HFFc6 (cell line): Measurements from ENCODE around the gene APEH. TPM values are rescaled to one million over a fixed set of nuclear protein-coding genes. Genes with fewer than 3 reads are reported as not detected.
"Not testable (repeated sequence)": the region's sequence is repeated elsewhere in the genome, so short reads cannot be mapped to it uniquely, and the experiment has no call there.

ENCODE experiments used
- DNase-seq: peaks from one replicate; pipeline ENCODE4 v3.0.0-alpha.2; 2018
- H3K27ac Mint-ChIP-seq: 2 replicates; pipeline ENCODE4 v1.8.0; 2020; ENCODE audit warnings: mild to moderate bottlenecking, mixed read lengths
- H3K27me3 Mint-ChIP-seq: 2 replicates; pipeline ENCODE4 v1.8.0; 2021; ENCODE audit warnings: mild to moderate bottlenecking, moderate library complexity, mixed read lengths; ENCODE audit not compliant: insufficient read depth
- H3K36me3 Mint-ChIP-seq: 2 replicates; pipeline ENCODE4 v1.8.0; 2021; ENCODE audit warnings: low read depth, mixed read lengths
- H3K4me1 Mint-ChIP-seq: 2 replicates; pipeline ENCODE4 v1.8.0; 2020; ENCODE audit warnings: low read depth, mixed read lengths
- H3K4me3 Mint-ChIP-seq: 2 replicates; pipeline ENCODE4 v1.8.0; 2020; ENCODE audit warnings: mild to moderate bottlenecking, moderate library complexity, mixed read lengths
- H3K9me3 Mint-ChIP-seq: 2 replicates; pipeline ENCODE4 v1.8.0; 2020; ENCODE audit warnings: mild to moderate bottlenecking, mixed read lengths
- CTCF ChIP-seq: fragments of 200-600 bp; sonication (generic); IDR thresholded peaks from 2 replicates; pipeline ENCODE4 v1.5.0; 2021; ENCODE audit warnings: antibody characterized with exemption, mild to moderate bottlenecking
- total RNA-seq, 6 experiments: library from RNA; stranded (reverse); fragmentation: NEBNext Ultra II Directional; extraction: Animal tissue kit (Norgen Biotek cat#: 25700); gene quantifications; 2 replicates in 1 of 6; 3 replicates in 5 of 6; pipeline ENCODE4 v1.2.3, GENCODE V29; 2021

APEH gene
- total RNA-seq, 6 experiments from 2014 or later: 98.5 to 126 (median 112) TPM

GRCh38 chr3:49689046-49689907 is 15.1 kb downstream of the APEH start, which contains the start of the genes MST1 and RNF123:
Gene MST1, minus strand, starts transcription at chr3:49689474. Its CDS starts 783 bp downstream, at chr3:49688691.
Gene RNF123, plus strand, starts transcription at chr3:49689557. Its CDS starts 1,609 bp downstream, at chr3:49691166.
- Mint-ChIP-seq H3K9me3 (no peaks in the 10 kb centered on the region), H3K36me3 (peaks cover 5% of the 10 kb centered on the region; the same call in 1 of the 2 replicates), H3K27ac (peak within 1 kb of the TSS; percentile 93), H3K4me3 (peak within 1 kb of the TSS; percentile 95), H3K27me3 (no peaks in the 10 kb centered on the region; the same call in 1 of the 2 replicates), H3K4me1 (peaks cover 25% of the 10 kb centered on the region)
- peak; percentile 74 for DNase-seq
- peak; percentile 37 for TF ChIP-seq CTCF

DNA sequence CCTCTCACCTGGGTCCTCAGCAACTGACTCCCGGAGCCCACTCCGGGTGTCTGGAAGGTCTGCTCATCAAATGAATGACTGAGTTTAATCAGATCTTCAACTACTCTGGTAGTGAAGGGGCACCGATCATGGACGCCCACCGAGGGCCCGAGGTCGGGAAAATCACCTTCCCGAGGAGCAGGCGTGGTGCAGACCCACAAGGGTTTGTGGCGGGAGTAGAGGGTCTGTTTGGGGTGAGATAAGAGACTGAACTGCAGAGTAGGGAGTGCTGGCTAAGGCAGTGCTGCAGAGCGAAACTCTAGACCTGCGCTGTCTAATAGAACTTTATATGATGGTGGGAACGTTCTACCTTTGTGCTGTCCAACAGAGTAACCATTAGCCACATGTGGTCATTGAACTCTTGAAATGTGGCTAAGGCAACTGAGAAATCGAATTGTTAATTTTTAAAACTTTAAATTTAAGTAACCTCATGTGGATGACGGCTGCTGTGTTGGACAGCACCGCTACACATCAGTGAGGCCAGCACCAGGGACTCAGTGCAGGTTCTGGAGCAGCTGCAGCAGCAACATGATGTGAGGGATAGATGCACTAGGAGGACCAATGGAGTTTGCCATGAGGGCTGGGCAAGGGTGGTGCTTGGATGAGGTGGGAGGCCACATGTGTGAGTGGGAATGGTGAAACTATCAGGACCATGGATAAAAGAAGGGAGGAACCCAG is 15.9 kb downstream of the APEH start:
- H3K4me3 Mint-ChIP-seq: peak overlapping the region; percentile 95
- peaks cover 25% of the 10 kb centered on the region for H3K4me1 Mint-ChIP-seq
- H3K27me3 Mint-ChIP-seq, DNase-seq, H3K9me3 Mint-ChIP-seq, H3K36me3 Mint-ChIP-seq: not testable (repeated sequence)
- H3K27ac Mint-ChIP-seq: peak overlapping the region; percentile 93

DNA sequence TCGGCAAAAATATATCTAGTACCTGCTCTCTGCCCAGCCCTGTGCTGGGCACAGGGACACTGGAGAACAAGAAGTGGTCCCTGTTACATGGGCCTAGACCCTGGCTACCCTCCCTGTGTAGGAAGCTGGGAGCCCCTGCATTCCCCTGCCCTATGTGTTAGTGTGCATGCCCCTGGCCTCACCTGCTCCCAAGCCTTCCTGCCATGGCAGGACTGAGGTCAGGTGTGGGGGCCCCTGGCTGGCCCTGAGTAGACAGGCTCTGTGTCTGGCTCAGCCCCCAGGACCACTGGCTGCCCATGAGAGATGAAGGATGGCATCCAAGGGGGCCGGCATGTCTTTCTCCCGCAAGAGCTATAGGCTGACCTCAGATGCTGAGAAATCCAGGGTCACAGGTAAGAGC is 16.7 kb downstream of the APEH start:
- H3K4me1 Mint-ChIP-seq: peaks cover 25% of the 10 kb centered on the region
- not testable (repeated sequence) for DNase-seq, H3K36me3 Mint-ChIP-seq, H3K27ac Mint-ChIP-seq, H3K27me3 Mint-ChIP-seq, H3K9me3 Mint-ChIP-seq
- peak overlapping the region; percentile 95 for H3K4me3 Mint-ChIP-seq

DNA sequence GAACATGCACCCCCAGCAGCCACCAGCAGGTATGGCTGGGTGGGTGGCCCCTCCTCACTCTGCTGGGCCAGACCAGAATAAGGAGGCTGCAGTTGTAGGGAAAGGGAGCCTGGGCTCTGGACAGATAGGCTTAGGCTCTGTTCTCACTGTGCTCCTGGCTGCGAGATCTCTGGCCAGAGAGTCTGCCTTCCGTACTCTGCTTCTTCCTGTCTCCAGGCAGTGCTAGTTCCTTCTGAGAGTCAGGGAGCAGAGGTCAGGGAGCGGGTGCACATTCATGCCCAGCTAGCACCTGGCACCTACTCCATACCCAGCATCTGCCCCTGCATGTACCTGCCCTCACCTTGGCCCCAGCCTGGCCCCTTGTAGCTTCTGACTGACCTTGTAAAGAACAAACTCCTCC is 17.3 kb downstream of the APEH start:
- not testable (repeated sequence) for H3K4me3 Mint-ChIP-seq, H3K9me3 Mint-ChIP-seq, H3K27me3 Mint-ChIP-seq, H3K36me3 Mint-ChIP-seq, DNase-seq, H3K27ac Mint-ChIP-seq
- peaks cover 25% of the 10 kb centered on the region for H3K4me1 Mint-ChIP-seq

GRCh38 chr3:49694409-49695070 is 20.4 kb downstream of the APEH start:
- H3K9me3 Mint-ChIP-seq, H3K36me3 Mint-ChIP-seq, H3K27ac Mint-ChIP-seq, H3K27me3 Mint-ChIP-seq, DNase-seq, H3K4me3 Mint-ChIP-seq: not testable (repeated sequence)
- H3K4me1 Mint-ChIP-seq: peaks cover 15% of the 10 kb centered on the region

DNA sequence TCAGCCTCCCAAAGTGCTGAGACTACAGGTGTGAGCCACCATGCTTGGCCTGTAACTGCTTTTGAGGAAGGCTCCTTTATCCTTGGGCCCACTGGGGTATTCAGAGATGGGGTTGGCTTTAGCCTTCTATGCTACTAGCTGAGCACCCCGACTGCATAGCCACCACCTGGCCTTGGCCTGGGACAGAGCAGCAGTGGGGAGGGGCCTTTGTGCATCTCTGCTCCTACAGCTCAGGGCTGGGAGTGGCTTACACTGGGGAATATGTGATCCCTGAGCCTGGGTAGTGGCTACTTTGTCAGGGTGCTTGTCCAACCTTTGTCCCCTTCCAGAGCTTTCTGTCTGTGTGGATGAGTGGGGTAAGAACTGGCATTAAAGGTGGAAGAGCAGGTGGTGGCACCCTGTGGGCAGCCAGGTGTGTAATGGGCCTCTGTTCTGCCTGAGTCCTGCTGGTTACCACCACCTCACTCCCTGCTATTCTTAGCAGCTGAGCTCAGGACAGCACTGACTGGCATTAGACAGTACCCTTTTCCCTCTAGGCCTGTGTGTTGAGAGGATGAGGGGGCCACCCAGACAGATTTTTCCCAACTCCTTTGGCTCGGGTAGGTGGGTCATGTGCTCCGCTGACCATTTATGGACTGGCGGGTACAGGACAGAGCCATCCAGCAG is 21.3 kb downstream of the APEH start:
- DNase-seq, H3K4me3 Mint-ChIP-seq, H3K4me1 Mint-ChIP-seq, H3K9me3 Mint-ChIP-seq, H3K27me3 Mint-ChIP-seq, H3K36me3 Mint-ChIP-seq, H3K27ac Mint-ChIP-seq: not testable (repeated sequence)

DNA sequence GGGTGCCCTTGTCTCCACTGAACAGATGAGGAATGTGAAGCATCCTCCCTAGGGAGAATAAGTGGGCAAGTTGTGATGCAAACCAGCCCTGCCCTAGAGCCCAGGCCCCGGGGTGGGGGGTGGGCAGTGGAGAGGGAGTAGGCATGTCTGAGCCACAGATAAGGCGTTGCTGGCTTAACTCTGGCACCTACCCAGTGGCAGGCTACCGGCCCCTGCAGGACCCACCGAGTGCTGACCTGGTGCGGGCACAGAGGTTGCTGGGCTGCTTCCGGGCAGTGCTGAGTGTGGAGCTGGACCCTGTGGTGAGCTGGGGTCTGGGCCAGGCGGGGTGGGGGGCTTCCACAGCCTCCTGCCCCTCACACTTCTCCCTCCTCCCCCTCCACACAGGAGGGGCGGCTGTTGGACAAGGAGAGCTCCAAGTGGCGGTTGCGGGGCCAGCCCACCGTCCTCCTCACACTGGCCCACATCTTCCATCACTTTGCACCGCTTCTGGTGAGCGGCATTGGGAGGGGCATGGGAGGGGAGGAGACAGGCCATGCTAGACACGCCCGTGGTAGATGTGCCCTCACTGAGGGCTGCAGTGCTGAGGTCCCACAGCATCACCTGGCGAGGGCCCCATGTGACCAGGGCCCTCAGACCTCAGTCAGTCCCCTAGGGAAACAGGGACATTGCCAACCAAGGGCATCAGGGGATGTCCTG is 25.3 kb downstream of the APEH start:
- Mint-ChIP-seq H3K4me3 (no peak overlapping the region), H3K36me3 (no peaks in the 10 kb centered on the region), H3K27ac (no peak overlapping the region), H3K9me3 (no peaks in the 10 kb centered on the region), H3K4me1 (no peaks in the 10 kb centered on the region), H3K27me3 (no peaks in the 10 kb centered on the region; the same call in none of the 2 replicates)
- no peak for DNase-seq
- TF ChIP-seq CTCF: no peak
